ENCODE results near the gene IGFLR1.

The IGFLR1 gene

GRCh38 chr19:35755550-35756376 lies 13.5 kb upstream of the IGFLR1 start:
- no peak for DNase-seq

GRCh38 chr19:35755131-35755549 lies 12.9 kb upstream of the IGFLR1 start:
- no peak for DNase-seq

- no peak for DNase-seq
Observed at GRCh38 chr19:35754370-35755130, 12.3 kb upstream of the IGFLR1 start.

- no peak for DNase-seq
Observed at GRCh38 chr19:35753634-35754369, 11.6 kb upstream of the IGFLR1 start.

- DNase-seq: no peak
Observed at GRCh38 chr19:35752746-35753350, 10.6 kb upstream of the IGFLR1 start.

GRCh38 chr19:35751839-35752745 lies 9.8 kb upstream of the IGFLR1 start:
- DNase-seq: no peak

GRCh38 chr19:35750167-35750566 lies 7.9 kb upstream of the IGFLR1 start:
- DNase-seq: no peak

GRCh38 chr19:35748106-35749020 lies 6.1 kb upstream of the IGFLR1 start, which contains the start of gene LIN37:
TSS of gene LIN37 (plus strand) at chr19:35748576. CDS start at chr19:35748725, 149 bp downstream.
- DNase-seq: peak; percentile 98

- DNase-seq: no peak
Observed at GRCh38 chr19:35746531-35746930, 4.3 kb upstream of the IGFLR1 start.

- no peak for DNase-seq
Observed at GRCh38 chr19:35746087-35746462, 3.8 kb upstream of the IGFLR1 start.

GRCh38 chr19:35745328-35746086 lies 3.3 kb upstream of the IGFLR1 start, which contains the start of the genes PSENEN and U2AF1L4:
TSS of gene PSENEN (plus strand) at chr19:35745651. CDS start at chr19:35745931, 280 bp downstream.
TSS of gene U2AF1L4 (minus strand) at chr19:35745418. CDS start at chr19:35745391, 27 bp downstream.
- DNase-seq: peak; percentile 99

GRCh38 chr19:35744430-35745327 lies 2.4 kb upstream of the IGFLR1 start:
- peak; percentile 97 for DNase-seq

- DNase-seq: no peak
Observed at GRCh38 chr19:35743640-35744429, 1.6 kb upstream of the IGFLR1 start.

- DNase-seq: no peak
Observed at GRCh38 chr19:35741203-35741515, 1.1 kb downstream of the IGFLR1 start.

- DNase-seq: peak; percentile 98
Observed at GRCh38 chr19:35740423-35741202, 1.6 kb downstream of the IGFLR1 start.

- DNase-seq: no peak
Observed at GRCh38 chr19:35740108-35740422, 2.2 kb downstream of the IGFLR1 start.

Measured in COR-L47 (cell line).